Measurements from ENCODE around the gene TRIAP1. TPM values are rescaled to one million over a fixed set of nuclear protein-coding genes. Genes with fewer than 3 reads are reported as not detected.

TRIAP1 gene
- total RNA-seq, 2 donors from 2014 or later = 15.7 to 21.9 TPM

DNA sequence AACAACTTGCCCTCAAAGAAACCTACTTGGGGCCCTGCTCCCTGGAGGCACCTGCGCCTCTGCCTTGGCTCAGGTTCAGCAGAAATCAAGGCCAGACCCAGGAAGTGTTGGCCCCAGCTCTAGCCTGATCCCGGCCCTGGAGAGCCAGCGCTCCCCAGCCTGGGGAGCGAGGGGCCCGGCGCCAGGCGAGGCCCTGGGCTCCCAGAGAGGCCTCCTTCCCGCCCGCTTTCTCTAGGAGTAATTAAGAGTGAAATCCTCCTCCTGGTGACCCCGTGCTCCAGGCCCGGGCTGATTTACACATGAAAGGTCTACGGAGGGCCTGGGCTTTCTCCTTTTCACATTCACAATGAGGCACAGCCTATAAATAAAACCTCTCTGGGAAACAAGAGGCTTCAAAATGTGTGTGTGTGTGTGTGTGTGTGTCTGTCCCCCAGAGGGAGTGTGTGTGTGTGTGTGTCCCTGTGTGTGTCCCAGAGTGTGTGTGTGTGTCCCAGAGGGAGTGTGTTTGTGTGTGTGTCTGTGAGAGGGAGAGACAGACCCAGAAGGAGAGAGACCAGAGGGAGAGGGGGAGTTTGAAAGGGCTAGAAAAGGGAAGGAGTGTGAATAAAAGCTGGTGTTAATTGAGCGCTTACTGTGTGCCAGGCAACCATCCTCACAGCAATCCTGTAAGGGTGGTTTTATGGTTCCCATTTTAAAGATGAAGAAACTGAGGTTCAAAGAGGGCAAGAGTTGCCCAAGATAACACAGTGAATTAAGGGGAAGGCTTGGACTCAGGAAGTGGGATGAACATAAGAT, 32.1 kb downstream of the TRIAP1 start:
- H3K9me3 ChIP-seq = no peaks in the 10 kb centered on the region
- WGBS = 53% methylated on average over 13 of the region's 13 CpGs
- H3K4me3 ChIP-seq = no peak overlapping the region
- no peaks in the 10 kb centered on the region for H3K4me1 ChIP-seq (replicated peaks)
- intact Hi-C loops (cut with DNase I) = no loop called here
- no peak for DNase-seq (ENCODE audit: low spot score)
- no peaks in the 10 kb centered on the region for H3K36me3 ChIP-seq
- no peak overlapping the region for H3K27ac ChIP-seq
- H3K27me3 ChIP-seq (replicated peaks; ENCODE audit: insufficient read depth) = no peaks in the 10 kb centered on the region
- no peak for TF ChIP-seq POLR2AphosphoS5 (IDR thresholded peaks at IDR 0.05)
- TF ChIP-seq, protein P1, sequence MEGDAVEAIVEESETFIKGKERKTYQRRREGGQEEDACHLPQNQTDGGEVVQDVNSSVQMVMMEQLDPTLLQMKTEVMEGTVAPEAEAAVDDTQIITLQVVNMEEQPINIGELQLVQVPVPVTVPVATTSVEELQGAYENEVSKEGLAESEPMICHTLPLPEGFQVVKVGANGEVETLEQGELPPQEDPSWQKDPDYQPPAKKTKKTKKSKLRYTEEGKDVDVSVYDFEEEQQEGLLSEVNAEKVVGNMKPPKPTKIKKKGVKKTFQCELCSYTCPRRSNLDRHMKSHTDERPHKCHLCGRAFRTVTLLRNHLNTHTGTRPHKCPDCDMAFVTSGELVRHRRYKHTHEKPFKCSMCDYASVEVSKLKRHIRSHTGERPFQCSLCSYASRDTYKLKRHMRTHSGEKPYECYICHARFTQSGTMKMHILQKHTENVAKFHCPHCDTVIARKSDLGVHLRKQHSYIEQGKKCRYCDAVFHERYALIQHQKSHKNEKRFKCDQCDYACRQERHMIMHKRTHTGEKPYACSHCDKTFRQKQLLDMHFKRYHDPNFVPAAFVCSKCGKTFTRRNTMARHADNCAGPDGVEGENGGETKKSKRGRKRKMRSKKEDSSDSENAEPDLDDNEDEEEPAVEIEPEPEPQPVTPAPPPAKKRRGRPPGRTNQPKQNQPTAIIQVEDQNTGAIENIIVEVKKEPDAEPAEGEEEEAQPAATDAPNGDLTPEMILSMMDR (IDR thresholded peaks at IDR 0.05) = no peak
- no peak for TF ChIP-seq POLR2A (IDR thresholded peaks at IDR 0.05)

DNA sequence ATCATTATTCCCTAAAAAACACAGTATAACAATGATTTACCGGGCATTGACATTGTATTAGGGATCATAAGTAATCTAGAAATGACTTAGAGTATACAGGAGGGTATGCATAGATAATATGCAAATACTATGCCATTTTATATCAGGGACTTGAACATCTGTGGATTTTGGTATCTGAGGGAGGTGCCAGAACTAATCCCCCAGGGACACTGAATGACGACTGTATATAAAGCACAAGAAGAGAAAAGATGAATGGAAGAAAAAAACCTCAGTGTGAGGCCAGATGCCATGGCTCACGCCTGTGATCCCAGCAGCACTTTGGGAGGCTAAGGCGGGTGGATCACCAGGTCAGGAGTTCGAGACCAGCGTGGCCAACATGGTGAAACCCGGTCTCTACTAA, 33.8 kb downstream of the TRIAP1 start:
- H3K4me1 ChIP-seq (replicated peaks) = no peaks in the 10 kb centered on the region
- no peak overlapping the region for H3K27ac ChIP-seq
- H3K36me3 ChIP-seq = no peaks in the 10 kb centered on the region
- 87% methylated on average over 7 of the region's 7 CpGs for WGBS
- TF ChIP-seq POLR2A (IDR thresholded peaks at IDR 0.05) (no peak), POLR2AphosphoS5 (IDR thresholded peaks at IDR 0.05) (no peak)
- TF ChIP-seq, protein P1 (IDR thresholded peaks at IDR 0.05) = no peak
- DNase-seq (ENCODE audit: low spot score) = no peak
- H3K4me3 ChIP-seq = no peak overlapping the region
- H3K9me3 ChIP-seq = no peaks in the 10 kb centered on the region
- no peaks in the 10 kb centered on the region for H3K27me3 ChIP-seq (replicated peaks; ENCODE audit: insufficient read depth)
- intact Hi-C loops (cut with DNase I) = no loop called here

DNA sequence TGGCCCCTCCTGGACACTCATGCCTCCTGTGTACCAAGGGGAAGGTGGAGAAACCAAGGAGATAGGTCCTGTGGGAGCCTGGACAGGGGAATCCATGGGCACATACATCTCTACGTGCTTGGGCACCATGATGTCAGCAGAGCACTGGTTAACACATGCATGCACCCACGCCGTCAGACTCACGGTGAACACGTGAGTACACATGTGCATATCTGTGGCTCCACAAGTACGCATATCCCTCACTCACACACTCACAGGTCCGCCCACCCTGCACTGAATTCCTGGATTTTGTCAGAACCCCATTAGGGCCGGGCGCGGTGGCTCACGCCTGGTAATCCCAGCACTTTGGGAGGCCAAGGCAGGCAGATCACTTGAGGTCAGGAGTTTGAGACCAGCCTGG, 37.4 kb downstream of the TRIAP1 start:
- intact Hi-C loops (cut with DNase I) = no loop called here
- Histone ChIP-seq H3K4me3 (no peak overlapping the region), H3K9me3 (no peaks in the 10 kb centered on the region), H3K4me1 (replicated peaks) (no peaks in the 10 kb centered on the region), H3K36me3 (no peaks in the 10 kb centered on the region), H3K27ac (no peak overlapping the region), H3K27me3 (replicated peaks; ENCODE audit: insufficient read depth) (no peaks in the 10 kb centered on the region)
- no peak for DNase-seq (ENCODE audit: low spot score)
- TF ChIP-seq POLR2A (IDR thresholded peaks at IDR 0.05) (no peak), POLR2AphosphoS5 (IDR thresholded peaks at IDR 0.05) (no peak)
- TF ChIP-seq, protein P1 (IDR thresholded peaks at IDR 0.05) = no peak
- whole genome bisulfite sequencing = 94% methylated on average over 11 of the region's 11 CpGs

DNA sequence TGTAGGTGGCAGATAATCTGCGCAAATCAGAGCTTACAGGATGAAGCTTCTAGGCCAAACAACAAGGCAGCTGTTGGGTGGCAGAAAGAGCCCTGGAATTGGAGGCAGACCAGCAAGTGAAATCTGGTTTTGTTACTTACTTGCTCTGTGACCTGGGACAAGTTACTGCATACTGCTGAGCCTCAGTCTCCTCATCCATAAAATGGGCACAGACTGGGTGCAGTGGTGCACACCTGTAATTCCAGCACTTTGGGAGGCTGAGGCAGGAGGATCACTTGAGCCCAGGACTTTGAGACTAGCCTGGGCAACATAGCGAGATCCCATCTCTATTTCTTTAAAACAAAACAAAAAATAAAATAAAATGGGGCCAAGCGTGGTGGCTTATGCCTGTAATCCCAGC, 39.6 kb downstream of the TRIAP1 start:
- 94% methylated on average over 3 of the region's 3 CpGs for WGBS
- no peak overlapping the region for H3K4me3 ChIP-seq
- no peak for TF ChIP-seq POLR2AphosphoS5 (IDR thresholded peaks at IDR 0.05)
- intact Hi-C loops (cut with DNase I) = no loop called here
- no peaks in the 10 kb centered on the region for H3K4me1 ChIP-seq (replicated peaks)
- H3K9me3 ChIP-seq = no peaks in the 10 kb centered on the region
- no peaks in the 10 kb centered on the region for H3K36me3 ChIP-seq
- peak overlapping the region; percentile 40 to 72 for H3K27ac ChIP-seq
- DNase-seq (ENCODE audit: low spot score) = no peak
- no peaks in the 10 kb centered on the region for H3K27me3 ChIP-seq (replicated peaks; ENCODE audit: insufficient read depth)

DNA sequence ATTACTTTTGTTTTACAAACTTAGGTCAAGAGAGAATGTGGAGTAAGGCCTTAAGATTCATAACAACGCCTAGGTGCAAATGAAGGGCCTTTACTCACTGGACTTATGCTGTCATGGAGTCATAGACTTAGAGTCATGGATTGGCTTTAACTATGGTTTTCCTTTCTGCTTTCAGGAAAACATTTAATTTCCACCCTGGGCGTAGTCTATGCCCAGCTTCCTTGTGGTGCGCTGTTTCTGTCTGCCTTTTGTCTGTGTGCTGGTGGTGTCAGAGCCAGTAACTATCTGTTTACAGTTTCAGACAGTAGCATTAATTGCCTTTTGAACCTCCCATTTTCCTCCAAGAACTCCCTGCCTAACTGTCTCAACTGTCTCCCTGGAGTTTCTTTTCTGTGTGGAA, 40.1 kb downstream of the TRIAP1 start:
- TF ChIP-seq POLR2AphosphoS5 (IDR thresholded peaks at IDR 0.05) = peak; percentile 44
- TF ChIP-seq POLR2A (IDR thresholded peaks at IDR 0.05) = no peak
- Histone ChIP-seq H3K9me3 (no peaks in the 10 kb centered on the region), H3K4me3 (no peak overlapping the region), H3K27me3 (replicated peaks; ENCODE audit: insufficient read depth) (no peaks in the 10 kb centered on the region), H3K36me3 (no peaks in the 10 kb centered on the region), H3K4me1 (replicated peaks) (no peaks in the 10 kb centered on the region), H3K27ac (peak overlapping the region; percentile 40 to 72)
- no peak for DNase-seq (ENCODE audit: low spot score)
- WGBS = 71% methylated on average over 3 of the region's 3 CpGs
- intact Hi-C loops (cut with DNase I) = no loop called here

DNA sequence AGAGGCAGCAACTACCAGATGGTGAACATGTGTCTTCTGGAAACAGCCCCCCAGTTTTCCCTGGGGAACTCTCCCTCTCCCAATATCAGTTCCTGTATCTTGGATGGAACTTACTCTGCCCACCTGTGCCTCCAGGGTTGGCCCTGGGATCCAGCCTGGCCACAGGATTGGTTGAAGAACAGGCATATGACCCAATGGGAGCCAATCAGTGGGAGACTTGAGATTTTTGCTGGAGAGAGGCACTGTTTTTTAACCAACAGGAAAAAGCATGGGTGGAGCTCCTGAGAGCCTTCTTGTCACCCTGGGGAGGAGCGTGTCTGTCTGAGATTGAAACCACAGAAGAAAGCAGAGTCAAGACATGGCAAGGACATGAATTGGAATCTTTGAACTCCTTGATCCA, 41.9 kb downstream of the TRIAP1 start:
- 83% methylated on average over 1 of the region's 1 CpG for WGBS
- no peaks in the 10 kb centered on the region for H3K4me1 ChIP-seq (replicated peaks)
- TF ChIP-seq POLR2AphosphoS5 (IDR thresholded peaks at IDR 0.05) (no peak), POLR2A (IDR thresholded peaks at IDR 0.05) (no peak)
- TF ChIP-seq, protein P1 (IDR thresholded peaks at IDR 0.05) = no peak
- intact Hi-C loops (cut with DNase I) = no loop called here
- no peaks in the 10 kb centered on the region for H3K9me3 ChIP-seq
- no peaks in the 10 kb centered on the region for H3K27me3 ChIP-seq (replicated peaks; ENCODE audit: insufficient read depth)
- H3K4me3 ChIP-seq = no peak overlapping the region
- H3K36me3 ChIP-seq = no peaks in the 10 kb centered on the region
- H3K27ac ChIP-seq = no peak overlapping the region
- no peak for DNase-seq (ENCODE audit: low spot score)
